COLO829 (cell line): Measurements from ENCODE around the gene MRPS35.

Experiments
- DNase-seq: peaks from one replicate; pipeline ENCODE4 v3.0.0; 2012; ENCODE audit warnings: low spot score

Gene MRPS35

GRCh38 chr12:27772328-27773049 is 61.9 kb downstream of the MRPS35 start:
- DNase-seq: peak; percentile 48

GRCh38 chr12:27777141-27777540 is 66.5 kb downstream of the MRPS35 start:
- DNase-seq: peak; percentile 52

GRCh38 chr12:27778206-27778605 is 67.6 kb downstream of the MRPS35 start:
- no peak for DNase-seq

DNA sequence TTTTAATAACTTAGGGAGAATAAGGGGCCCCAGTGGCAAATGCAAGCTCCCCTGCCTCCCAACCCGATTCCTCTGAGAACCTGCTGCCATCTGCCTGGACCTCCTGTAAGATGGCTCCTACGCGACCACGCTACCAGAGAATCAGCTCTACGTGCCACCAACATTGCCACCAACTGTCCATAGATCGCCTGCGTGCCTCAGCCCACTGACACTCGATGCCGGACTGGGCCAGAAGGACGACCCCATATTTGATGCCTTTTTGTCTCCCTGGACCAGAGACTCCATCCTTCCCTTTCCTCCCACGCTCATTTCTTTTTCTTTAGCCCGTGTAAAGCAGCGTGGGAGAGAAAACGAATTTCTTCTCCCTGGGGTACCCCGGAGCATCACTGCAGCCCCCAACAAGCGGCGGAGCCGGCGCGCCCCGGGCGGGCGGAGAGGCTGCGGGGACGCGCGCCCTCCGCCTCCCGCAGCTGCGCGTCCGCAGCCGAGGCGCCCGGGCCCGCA is 68.8 kb downstream of the MRPS35 start:
- no peak for DNase-seq

DNA sequence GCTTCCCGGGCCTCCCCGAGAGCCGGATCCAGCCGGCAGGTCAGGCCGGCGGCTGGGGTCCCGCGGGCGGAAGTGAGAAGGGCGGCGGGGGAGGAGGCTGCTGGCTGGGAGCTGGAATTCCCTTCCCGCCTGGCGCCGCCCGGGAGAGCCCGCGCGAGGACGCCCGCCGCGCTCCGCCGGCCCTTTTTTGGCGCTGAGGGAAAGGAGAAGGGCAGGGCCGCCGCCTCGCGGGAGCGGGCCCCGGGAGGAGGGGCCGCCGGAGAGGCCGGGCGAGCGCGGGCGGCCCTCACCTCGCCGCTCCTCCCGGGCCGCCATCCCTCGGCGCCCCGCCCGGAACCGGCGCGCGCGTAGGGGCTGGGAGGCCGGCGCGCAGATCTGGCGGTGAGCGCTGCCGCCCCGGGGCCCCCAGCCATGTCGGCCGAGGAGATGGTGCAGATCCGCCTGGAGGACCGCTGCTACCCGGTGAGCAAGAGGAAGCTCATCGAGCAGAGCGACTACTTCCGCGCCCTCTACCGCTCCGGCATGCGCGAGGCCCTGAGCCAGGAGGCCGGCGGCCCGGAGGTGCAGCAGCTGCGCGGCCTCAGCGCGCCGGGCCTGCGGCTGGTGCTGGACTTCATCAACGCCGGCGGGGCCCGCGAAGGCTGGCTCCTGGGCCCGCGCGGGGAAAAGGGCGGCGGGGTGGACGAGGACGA is 69.4 kb downstream of the MRPS35 start, which contains the start of the genes KLHL42 and MANSC4:
Gene KLHL42 (plus strand): TSS at position 314 of the 692 bp plus-strand sequence. CDS start 98 bp downstream, at position 412.
Gene MANSC4 (minus strand): TSS at position 317 of the 692 bp plus-strand sequence. CDS start 8,960 bp downstream, outside the sequence.
- no peak for DNase-seq

GRCh38 chr12:27780612-27781408 is 70.2 kb downstream of the MRPS35 start:
- no peak for DNase-seq

DNA sequence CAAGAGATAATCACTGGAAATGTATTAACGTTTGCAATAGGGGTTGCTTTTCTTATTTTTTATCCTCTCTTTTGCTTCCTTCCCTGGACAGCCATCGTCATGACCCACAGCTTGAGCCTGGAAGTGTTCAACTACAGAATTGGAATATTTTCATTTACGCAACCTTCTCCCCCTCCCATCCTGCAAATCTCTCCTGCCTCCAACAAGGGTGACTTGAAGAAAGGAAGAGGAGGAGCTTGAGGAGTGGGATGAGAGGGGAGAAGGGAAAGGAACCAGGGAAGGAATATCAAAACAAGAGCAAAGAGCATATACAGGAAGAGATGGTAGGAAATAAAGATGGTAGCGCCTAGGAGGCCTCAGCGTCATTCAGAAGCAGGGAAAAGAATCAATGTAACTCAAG is 71.0 kb downstream of the MRPS35 start:
- no peak for DNase-seq

DNA sequence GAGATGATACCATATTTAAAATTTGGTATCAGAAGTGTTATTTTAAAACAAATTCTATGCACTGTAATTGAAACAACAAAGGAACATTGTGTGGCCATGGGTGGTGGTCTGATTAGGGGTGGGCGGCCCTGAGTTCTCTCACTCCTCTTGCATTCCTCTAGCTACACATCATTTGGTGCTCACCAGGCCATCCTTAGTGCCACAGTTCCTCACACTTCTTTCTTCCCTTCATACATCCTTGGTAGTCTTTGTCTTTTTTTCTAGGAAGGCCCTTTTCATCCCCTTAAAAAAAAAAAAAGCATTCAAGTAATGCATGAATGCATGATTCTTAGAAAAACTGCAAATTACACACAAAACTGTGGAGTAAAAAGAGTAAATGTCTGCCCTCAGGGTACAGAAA is 71.8 kb downstream of the MRPS35 start:
- DNase-seq: no peak

- no peak for DNase-seq
Measured at GRCh38 chr12:27785882-27786570, 75.4 kb downstream of the MRPS35 start.

GRCh38 chr12:27787559-27787958 is 76.9 kb downstream of the MRPS35 start:
- DNase-seq: no peak

- DNase-seq: no peak
Measured at GRCh38 chr12:27790179-27790578, 79.5 kb downstream of the MRPS35 start.

DNA sequence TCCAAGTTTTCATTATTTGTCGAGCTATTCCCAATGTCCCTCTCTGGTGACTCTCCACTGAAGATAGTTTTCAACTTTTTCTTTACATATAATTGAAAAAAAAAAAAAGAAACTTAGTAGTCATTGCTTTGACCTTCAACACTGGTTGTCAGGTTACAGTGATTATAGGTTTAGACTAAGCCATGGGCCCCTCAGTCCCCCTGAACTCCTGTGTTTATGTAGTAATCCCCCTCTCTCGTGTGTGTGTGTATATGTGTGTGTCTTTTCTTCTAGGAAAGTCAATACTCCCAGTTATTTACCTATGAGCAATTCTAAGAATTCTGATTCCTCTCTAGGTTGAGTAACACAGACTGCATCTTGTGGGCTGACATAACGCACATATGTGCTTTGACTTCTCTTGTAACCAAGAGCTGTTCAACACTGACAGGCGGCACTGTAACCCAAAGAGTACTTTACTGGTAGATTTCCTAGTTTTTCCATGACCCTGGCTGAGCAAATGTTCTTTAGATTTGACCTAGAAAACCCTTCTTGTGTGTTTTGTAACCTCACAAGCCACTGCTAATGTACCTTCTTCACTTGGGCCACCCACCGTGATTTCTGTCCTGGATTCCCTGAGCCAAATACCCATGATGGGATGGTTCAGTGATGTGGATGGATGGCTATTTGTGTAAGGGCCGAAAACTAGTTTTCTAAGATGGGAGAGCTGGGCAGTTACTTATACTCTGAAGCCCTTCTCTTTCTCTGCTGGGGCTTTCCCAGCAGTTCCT is 84.4 kb downstream of the MRPS35 start:
- DNase-seq: no peak

- no peak for DNase-seq
Measured at GRCh38 chr12:27796128-27796527, 85.5 kb downstream of the MRPS35 start.

- DNase-seq: no peak
Measured at GRCh38 chr12:27797301-27798025, 86.8 kb downstream of the MRPS35 start.

DNA sequence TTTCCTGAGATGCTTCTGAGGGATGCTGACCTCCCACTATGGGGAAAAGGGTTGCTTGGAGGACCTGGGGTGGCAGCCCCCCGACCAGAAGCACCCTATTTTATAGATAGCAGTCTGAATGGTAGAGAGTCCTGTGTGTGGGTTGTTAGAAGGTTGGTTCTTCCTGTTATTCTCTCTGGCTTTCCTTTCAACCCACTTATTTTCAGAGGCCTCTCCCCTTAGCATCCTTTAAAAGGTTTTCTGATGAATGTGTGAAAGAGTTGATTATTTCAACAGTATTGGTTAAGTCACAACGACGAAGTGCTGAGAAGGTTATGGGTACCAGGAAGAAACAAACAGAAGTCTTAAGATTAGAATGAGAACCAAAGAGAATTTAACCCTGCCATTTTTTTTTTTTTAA is 90.2 kb downstream of the MRPS35 start:
- no peak for DNase-seq

DNA sequence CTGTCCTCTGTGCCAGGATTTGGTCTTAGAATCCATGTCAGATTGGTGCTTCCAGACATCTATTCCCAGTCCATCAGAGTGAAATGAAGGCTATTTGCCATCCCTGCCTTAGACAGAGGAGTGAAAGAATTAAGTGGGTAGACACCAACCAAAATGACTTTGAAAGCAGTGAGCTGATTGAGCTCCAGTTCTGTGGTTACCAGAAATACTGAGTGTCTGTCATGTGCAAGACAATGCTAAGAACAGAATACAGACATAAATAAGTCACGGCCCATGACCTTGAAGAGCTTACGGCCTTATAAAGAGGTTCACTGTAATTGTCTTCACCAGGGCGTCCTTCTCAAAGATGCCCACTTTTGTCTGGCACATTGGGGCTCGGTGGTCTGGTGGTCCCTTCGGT is 91.0 kb downstream of the MRPS35 start:
- DNase-seq: no peak

- no peak for DNase-seq
Measured at GRCh38 chr12:27802511-27802910, 91.9 kb downstream of the MRPS35 start.

GRCh38 chr12:27802936-27803335 is 92.3 kb downstream of the MRPS35 start:
- no peak for DNase-seq

DNA sequence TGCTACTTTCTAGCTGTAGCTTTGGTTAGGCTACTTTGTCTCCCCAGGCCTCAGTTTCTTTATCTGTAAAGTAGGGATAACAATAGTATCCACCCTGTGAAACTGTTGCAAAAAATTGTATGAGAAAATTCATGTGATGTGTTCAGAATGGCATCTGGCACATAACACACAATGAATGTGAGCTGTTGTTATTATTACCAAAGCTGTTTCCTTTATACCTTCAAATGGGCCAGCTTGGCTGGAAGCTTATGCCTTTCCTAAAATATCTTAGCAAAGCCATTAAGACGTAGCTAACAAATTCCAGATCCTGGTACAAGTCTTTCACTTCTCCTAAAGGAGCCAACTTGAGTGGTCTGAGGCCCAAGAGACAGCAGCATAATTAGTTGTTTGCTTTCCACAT is 94.6 kb downstream of the MRPS35 start:
- DNase-seq: no peak
